Measurements from ENCODE around the gene KIAA0513. TPM values are rescaled to one million over a fixed set of nuclear protein-coding genes. Genes with fewer than 3 reads are reported as not detected.

The KIAA0513 gene
- total RNA-seq, 4 donors from 2014 or later, result 17.7 to 52.0 (median 23.9) TPM

DNA sequence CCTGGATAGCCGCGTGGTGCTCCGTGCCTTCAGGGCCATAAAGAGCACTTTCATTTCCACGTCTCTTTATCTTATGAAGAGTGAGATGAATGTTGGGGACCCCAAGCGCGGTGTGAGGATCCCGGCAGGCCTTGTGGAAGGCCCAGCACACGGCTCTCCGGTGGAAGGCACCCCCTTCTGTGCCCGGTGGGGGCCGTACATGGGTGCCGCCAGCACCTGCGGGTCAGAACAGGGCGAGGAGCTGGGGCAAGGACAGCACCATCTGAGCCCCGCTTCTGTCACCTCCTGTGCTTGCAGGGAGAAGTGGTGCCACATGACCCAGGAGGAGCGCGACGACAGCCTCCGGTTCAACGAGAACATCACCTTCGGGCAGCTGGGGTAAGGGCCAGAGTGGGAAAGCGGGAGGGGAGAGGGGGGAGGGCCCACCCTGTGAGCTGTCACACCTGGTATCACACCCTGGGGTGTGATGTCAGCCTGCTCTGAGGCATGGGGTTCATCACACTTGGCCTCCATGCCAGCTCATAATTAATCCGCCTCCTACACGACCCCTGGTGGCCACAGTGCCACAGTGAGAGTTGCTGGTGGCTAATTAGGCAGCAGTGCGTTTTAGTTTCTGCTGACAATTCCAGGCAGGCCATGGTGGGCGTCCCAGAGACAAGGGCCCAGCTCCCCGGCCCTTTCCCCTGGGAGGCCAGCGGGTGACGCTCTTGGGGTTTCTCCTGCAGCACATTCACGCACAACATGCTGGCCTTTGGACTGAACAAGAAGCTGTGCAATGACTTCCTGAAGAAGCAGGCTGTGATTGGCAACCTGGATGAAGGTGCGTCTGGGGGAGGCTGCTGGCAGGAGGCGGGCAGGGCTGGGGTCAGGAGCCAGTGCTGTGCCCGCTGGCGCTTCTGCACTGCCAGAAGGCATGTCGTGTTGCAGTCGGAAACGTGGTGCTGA lies 59.0 kb downstream of the KIAA0513 start:
- peaks cover 0 to 21% (median 3%) of the 10 kb centered on the region in 4 donors for H3K4me1 ChIP-seq
- H3K27ac ChIP-seq, result peak overlapping the region in 3 of 4 donors; percentile 23 to 79 (median 64)
- no peaks in the 10 kb centered on the region for H3K9me3 ChIP-seq
- peak in 1 of 2 donors; percentile 19 for TF ChIP-seq POLR2A (IDR thresholded peaks at IDR 0.05)
- TF ChIP-seq, protein P1, sequence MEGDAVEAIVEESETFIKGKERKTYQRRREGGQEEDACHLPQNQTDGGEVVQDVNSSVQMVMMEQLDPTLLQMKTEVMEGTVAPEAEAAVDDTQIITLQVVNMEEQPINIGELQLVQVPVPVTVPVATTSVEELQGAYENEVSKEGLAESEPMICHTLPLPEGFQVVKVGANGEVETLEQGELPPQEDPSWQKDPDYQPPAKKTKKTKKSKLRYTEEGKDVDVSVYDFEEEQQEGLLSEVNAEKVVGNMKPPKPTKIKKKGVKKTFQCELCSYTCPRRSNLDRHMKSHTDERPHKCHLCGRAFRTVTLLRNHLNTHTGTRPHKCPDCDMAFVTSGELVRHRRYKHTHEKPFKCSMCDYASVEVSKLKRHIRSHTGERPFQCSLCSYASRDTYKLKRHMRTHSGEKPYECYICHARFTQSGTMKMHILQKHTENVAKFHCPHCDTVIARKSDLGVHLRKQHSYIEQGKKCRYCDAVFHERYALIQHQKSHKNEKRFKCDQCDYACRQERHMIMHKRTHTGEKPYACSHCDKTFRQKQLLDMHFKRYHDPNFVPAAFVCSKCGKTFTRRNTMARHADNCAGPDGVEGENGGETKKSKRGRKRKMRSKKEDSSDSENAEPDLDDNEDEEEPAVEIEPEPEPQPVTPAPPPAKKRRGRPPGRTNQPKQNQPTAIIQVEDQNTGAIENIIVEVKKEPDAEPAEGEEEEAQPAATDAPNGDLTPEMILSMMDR (IDR thresholded peaks at IDR 0.05), result peak; percentile 79 to 94 (median 86)
- H3K27me3 ChIP-seq, result no peaks in the 10 kb centered on the region
- peaks cover 0 to 9% (median 0%) of the 10 kb centered on the region in 3 donors for H3K36me3 ChIP-seq
- peak; percentile 84 to 90 (median 88) for DNase-seq
- H3K4me3 ChIP-seq, result peak overlapping the region in 1 of 4 donors; percentile 22

DNA sequence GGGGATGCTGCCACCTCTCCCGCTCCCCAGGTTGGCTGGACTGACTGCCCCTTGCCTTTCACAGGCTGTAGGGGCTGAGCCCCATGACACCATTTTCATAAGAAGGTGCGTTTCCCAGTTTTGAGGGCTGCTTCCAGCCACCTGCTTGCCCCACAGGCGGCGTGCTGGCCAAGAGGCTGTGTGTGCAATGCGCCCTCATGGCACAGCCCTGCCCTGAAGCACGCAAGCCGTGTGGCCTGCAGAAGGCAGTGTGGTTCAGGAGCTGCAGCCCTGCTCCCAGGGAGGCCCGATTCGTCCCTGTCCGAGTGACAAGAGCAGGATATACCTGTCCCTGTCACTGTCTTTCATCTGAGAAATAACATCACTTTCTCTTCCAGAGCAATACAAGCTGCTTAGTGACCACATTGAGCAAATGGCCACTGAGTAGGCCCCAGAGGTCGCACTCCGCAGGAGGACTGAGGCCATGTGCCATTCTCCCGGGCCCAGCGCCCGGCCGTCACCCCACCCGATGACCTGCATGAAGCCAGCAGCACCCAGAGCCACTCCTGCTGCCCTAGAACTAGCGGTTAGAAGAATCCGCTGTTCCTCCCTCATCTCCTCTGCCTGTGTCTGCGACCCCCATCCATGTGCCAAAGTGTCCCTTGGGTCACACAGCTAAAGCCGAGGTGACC lies 60.4 kb downstream of the KIAA0513 start:
- no peaks in the 10 kb centered on the region for H3K9me3 ChIP-seq
- no peak for TF ChIP-seq POLR2A (IDR thresholded peaks at IDR 0.05)
- TF ChIP-seq, protein P1 (IDR thresholded peaks at IDR 0.05), result no peak
- H3K4me3 ChIP-seq, result no peak overlapping the region
- peaks cover 0 to 21% (median 2%) of the 10 kb centered on the region in 4 donors for H3K4me1 ChIP-seq
- no peak for DNase-seq
- no peak overlapping the region for H3K27ac ChIP-seq
- H3K36me3 ChIP-seq, result peaks cover 0 to 9% (median 0%) of the 10 kb centered on the region in 3 donors
- H3K27me3 ChIP-seq, result no peaks in the 10 kb centered on the region

DNA sequence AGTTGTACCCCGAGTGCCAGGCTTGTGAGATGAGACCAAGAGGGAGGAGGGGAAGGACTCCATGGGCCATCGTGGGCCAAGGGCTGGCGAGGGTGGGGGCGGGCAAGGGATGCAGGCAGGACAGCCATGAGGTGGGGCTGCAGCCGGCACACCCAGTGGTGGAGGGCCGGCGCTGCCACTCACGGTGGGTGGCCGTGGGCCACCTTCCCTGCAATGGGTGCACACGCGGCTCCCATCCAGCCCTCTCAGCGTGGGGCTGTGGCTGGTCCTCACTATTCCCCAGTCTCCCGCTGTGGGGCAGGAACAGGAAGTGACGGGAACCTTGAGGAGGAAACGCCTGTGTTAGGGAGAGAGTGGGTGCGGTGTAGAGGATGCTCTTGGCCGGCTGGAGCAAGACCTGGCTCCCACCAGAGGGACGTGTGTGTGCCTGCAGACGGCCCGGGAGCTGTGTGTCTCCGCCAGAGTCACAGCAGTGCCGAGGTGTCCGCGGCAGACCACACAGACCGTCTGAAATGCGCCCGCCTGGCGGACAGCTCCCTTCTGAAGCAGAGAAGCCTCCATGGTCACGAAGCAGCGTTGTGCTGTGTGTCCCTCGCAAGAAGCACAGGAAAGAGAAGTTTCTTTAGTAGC lies 61.1 kb downstream of the KIAA0513 start:
- Histone ChIP-seq H3K27me3 (no peaks in the 10 kb centered on the region), H3K4me1 (peaks cover 0 to 21% (median 0%) of the 10 kb centered on the region in 4 donors), H3K9me3 (no peaks in the 10 kb centered on the region), H3K36me3 (peaks cover 0 to 9% (median 0%) of the 10 kb centered on the region in 3 donors), H3K4me3 (no peak overlapping the region), H3K27ac (no peak overlapping the region)
- DNase-seq, result no peak
- TF ChIP-seq, protein P1 (IDR thresholded peaks at IDR 0.05), result no peak
- no peak for TF ChIP-seq POLR2A (IDR thresholded peaks at IDR 0.05)

DNA sequence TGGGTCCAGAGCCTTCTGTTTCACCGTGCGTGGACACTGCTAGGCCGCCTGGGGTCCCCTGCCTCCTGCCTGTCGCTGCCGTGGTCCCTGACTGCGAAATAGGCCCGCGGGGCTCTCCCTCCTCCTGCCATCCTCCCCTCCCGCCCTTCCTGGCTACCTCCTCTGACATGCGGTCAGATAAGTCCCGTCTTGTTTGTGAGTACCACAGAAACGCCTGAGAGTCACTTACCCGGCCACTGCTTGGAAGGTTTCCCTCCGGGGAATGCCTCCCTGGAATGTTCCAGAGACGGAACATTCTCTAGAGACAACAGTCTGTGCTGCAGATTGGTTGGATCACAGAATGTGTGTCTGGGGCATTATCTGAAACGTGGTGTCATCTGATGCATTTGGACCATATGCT lies 61.9 kb downstream of the KIAA0513 start:
- H3K9me3 ChIP-seq, result no peaks in the 10 kb centered on the region
- no peak overlapping the region for H3K27ac ChIP-seq
- H3K4me3 ChIP-seq, result no peak overlapping the region
- no peaks in the 10 kb centered on the region for H3K27me3 ChIP-seq
- peaks cover 0 to 9% (median 0%) of the 10 kb centered on the region in 3 donors for H3K36me3 ChIP-seq
- no peak for TF ChIP-seq POLR2A (IDR thresholded peaks at IDR 0.05)
- TF ChIP-seq, protein P1 (IDR thresholded peaks at IDR 0.05), result no peak
- peaks cover 0 to 21% (median 0%) of the 10 kb centered on the region in 4 donors for H3K4me1 ChIP-seq
- no peak for DNase-seq

DNA sequence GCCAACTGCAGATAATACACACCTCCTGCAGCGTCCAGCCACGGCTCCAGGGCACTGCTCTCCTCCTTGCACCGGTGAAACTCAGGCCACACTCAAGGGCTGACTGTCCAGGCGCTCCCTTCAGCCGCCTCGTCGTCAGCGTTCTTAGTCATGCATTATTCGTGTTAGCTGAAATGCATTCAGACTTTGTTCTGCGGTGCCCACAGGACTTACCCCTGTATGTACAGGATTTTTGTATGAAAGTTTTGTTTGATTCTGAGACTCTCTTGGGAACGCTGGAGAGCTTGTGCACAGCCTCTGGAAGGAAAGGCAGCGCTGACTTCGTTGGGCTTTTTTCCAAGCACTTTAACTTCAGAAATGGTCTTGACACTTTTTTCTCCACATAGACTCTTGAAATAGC lies 62.6 kb downstream of the KIAA0513 start:
- Histone ChIP-seq H3K27me3 (no peaks in the 10 kb centered on the region), H3K36me3 (peaks cover 0 to 9% (median 0%) of the 10 kb centered on the region in 3 donors), H3K4me3 (no peak overlapping the region), H3K9me3 (no peaks in the 10 kb centered on the region), H3K27ac (no peak overlapping the region), H3K4me1 (peaks cover 0 to 21% (median 0%) of the 10 kb centered on the region in 4 donors)
- no peak for DNase-seq
- no peak for TF ChIP-seq POLR2A (IDR thresholded peaks at IDR 0.05)
- TF ChIP-seq, protein P1 (IDR thresholded peaks at IDR 0.05), result no peak

Data from Peyer's patch (tissue), 4 donors.